Keratinocyte (primary cell): ENCODE measurements around the gene RPRML.

Experiments
- CTCF ChIP-seq, 3 experiments: IDR thresholded peaks in 1 of 3; conservative IDR thresholded peaks in 1 of 3; optimal IDR thresholded peaks in 1 of 3; 2 replicates in 2 of 3; 3 replicates in 1 of 3; pipeline versions ENCODE3 to v1.5.1; 2011; ENCODE audit warnings: low read length in 3 of 3, mild to moderate bottlenecking in 3 of 3, moderate library complexity in 2 of 3, control low read depth in 1 of 3, inconsistent platforms in 1 of 3; ENCODE audit not compliant: insufficient read depth in 2 of 3; ENCODE audit errors: extremely low read depth in 1 of 3
- EZH2 ChIP-seq: IDR thresholded peaks from one replicate; pipeline ENCODE4 v1.6.1; 2012; ENCODE audit warnings: inconsistent platforms, mild to moderate bottlenecking, low read length, moderate library complexity

DNA sequence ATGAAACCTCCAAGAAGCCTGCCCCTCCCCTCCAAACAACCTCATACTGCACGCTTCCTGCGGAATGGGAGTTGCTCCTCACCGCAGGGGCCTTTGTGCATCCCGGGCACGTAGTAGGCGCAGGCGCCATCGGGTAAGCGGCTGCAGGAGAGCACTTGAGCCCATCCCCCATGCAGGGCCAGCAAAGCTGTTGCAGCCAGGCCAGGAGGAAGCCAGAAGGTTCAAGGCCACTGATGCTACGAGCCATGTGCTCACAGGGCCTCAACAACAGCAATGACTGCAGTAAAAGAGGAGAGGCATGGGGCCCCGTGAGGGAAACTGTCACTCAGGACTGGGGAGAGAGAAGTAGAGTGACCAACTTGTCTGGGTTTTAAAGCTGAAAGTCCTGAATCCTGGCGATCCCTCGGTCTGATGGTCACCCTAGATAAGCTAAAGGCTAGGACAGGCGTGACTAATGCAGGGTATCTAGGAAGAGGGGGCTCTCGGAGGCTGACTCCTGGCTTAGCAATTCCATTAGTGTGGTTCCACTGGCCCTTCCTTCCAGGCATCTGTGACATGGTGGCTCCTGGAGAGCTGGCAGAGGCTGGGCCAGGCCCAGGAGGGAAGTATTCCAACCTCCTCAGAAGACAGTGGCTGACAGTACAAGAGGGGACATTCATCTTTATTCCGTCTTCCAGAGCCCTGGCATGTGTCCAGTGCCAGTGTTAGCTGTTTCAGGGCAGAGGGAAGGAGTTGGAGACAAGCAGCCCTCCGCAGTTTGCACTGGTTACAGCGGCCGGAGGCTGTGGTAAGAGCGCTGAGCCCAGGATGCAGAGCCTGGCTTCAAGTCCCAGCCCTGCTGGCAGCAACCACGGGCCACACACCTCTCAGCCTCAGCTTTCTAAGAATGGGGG is 35.3 kb downstream of the RPRML start:
- TF ChIP-seq EZH2, result no peak
- TF ChIP-seq CTCF (optimal IDR thresholded peaks at IDR 0.05 in 1 of 3, IDR thresholded peaks at IDR 0.05 in 1 of 3, conservative IDR thresholded peaks at IDR 0.05 in 1 of 3; ENCODE audit: extremely low read depth in 1 of 3, insufficient read depth in 2 of 3, low read length in 3 of 3), result no peak
